GM19438 (cell line): ENCODE data around the gene ARL17B.
"Not testable (repeated sequence)": the region's sequence is repeated elsewhere in the genome, so short reads cannot be mapped to it uniquely, and the experiment has no call there.

Experiments
- ATAC-seq: cut with Tn5 transposase; IDR thresholded peaks from one replicate; pipeline ENCODE4 v1.9.1; 2021; ENCODE audit warnings: low read depth; ENCODE audit not compliant: unreplicated experiment

The ARL17B gene

DNA sequence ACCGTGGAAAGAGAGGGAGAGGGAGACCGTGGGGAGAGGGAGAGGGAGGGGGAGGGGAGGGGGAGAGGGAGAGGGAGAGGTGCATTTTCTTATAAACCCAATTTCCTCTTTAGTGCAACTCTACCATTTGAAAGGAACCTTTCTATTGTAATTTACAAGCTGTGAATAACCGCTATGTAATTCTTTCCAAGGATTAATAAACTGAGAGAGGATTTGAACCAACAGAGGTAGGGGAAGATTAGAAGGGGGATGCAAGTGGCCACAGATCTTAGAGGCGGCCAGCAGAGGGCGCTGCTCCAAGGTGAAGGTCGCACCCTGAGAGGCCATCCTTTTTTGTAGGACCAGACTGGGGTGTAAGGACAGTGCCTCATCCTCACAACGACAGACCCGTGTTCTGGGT is 107.8 kb downstream of the ARL17B start:
- ATAC-seq = not testable (repeated sequence)

DNA sequence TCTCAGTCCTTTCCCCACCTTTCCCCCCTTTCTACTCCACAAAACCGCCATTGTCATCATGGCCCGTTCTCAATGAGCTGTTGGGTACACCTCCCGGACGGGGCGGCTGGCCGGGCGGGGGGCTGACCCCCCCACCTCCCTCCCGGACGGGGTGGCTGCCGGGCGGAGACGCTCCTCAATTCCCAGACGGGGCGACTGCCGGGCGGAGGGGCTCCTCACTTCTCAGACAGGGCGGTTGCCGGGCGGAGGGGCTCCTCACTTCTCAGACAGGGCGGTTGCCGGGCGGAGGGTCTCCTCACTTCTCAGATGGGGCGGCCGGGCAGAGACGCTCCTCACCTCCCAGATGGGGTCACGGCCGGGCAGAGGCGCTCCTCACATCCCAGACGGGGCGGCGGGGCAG is 108.8 kb downstream of the ARL17B start:
- ATAC-seq = not testable (repeated sequence)

DNA sequence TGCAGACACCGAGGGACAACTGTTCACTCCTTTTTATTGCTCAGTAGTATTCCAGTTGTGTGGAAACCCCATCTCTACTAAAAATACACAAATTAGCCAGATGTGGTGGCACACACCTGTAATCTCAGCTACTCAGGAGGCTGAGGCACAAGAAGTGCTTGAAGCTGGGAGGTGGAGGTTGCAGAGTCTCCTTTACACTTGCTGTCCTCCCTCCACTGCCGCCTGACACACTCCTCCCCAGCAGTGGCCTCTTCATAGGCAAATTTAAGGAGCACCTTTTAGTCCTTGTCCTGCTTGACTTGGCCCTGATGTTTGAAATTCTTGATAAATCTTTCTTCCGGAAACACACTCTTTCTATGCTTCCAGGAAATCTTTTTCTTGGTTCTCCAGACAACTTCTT is 112.4 kb downstream of the ARL17B start:
- not testable (repeated sequence) for ATAC-seq

DNA sequence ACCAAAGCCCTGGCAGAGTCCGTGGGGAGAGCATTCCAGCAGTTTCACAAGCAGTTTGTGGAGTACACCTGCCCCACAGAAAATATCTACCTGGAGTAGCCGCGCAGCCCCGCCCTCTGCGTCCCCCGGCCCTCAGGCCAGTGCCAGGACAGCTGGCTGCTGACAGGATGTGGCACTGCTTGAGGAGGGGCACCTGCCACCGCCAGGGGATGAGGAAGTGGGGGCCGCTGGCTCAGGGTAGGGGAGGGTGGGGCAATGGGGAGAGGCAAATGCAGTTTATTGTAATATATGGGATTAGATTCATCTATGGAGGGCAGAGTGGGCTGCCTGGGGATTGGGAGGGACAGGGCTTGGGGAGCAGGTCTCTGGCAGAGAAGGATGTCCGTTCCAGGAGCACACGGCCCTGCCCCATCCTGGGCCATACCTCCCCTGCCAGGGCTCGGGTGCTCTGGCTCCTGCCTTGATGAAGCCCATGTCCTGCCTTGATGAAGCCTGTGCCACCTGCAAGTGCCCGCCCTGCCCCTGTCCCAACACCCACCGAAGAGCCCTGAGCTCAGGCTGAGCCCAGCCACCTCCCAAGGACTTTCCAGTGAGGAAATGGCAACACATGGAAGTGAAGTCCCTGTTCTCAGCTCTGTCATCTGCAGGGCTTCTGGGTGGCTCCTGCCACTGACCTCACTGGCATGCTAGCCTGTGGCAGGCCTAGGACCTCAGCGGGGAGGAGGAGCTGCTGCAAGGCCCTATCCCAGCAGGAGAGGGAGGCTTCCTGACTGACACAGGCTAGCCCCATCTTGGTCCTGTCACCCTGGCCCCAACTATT is 116.4 kb downstream of the ARL17B start:
- ATAC-seq = not testable (repeated sequence)

DNA sequence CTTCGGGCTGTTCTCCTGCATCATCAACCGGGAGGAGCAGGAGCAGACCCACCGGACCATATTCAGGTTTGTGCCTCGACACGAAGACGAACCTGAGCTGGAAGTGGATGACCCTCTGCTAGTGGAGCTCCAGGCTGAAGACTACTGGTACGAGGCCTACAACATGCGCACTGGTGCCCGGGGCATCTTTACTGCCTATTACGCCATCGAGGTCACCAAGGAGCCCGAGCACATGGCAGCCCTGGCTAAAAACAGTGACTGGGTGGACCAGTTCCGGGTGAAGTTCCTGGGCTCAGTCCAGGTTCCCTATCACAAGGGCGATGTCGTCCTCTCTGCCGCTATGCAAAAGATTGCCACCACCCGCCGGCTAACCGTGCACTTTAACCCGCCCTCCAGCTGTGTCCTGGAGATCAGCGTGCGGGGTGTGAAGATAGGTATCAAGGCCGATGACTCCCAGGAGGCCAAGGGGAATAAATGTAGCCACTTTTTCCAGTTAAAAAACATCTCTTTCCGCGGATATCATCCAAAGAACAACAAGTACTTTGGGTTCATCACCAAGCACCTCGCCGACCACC is 117.1 kb downstream of the ARL17B start:
- ATAC-seq = not testable (repeated sequence)

DNA sequence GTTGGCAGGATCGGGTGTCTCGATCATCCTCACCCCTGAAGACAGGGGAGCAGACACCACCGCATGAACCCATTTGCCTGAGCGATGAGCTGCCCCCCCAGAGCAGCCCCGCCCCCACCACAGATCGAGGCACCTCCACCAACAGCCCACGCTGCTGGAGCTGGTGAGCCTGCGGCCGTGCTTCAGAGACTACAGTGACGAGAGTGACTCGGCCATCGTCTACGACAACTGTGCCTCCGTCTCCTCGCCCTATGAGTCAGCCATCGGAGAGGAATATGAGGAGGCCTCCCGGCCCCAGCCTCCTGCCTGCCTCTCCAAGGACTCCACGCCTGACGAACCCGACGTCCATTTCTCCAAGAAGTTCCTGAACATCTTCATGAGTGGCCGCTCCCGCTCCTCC is 117.6 kb downstream of the ARL17B start:
- not testable (repeated sequence) for ATAC-seq

DNA sequence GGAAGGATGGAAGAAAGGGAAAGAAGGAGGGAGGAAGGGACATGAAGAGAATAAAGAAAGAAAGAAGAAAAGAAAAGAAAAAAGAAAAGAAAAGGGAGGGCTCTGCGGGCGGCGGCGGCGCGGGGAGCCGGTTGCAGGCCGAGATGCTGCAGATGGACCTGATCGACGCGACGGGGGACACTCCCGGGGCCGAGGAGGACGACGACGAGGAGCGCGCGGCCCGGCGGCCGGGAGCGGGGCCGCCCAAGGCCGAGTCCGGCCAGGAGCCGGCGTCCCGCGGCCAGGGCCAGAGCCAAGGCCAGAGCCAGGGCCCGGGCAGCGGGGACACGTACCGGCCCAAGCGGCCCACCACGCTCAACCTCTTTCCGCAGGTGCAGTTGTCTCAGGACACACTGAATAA is 118.1 kb downstream of the ARL17B start:
- ATAC-seq = not testable (repeated sequence)

DNA sequence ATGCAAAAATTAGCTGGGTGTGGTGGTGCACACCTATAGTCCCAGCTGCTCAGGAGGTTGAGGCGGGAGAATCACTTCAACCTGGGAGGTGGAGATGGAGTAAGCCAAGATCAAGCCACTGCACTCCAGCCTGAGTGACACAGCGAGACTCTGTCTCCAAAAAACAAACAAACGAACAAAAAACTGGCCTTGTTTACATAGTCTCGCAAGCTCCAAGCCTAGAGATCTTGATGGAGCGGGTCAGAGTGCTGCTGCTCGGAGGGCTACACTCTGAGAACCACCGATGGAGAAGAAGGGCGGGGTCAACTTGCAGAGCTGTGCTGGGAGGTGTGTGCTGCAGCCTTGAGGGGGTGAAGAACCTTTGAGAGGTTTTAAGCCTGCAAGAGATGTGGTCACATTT is 130.2 kb downstream of the ARL17B start:
- not testable (repeated sequence) for ATAC-seq

DNA sequence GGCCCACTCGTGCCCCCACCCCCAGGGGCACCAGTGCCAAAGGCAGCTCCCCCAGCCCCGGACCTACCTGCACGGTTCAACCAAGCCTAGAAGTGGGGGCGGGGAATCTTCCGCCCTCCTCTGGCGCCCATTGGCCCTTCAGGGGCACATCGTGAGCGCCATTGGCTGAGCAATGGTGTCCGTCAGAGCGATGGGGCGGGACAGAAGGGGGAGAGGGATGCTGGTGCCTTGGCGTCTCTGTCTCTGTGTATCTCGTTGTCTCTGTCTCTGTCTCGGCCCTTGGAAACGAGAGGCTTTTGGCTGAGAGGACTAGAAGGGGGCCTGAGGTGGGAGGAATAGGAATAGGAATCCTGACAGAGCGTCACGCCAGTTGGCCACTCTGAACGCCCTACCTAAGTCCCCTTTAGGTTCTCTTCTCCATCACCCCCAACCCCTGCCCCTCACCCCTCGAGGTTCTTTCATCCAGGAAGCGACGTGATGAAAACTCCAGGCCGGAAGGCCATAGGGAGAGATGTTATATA is 136.2 kb downstream of the ARL17B start:
- ATAC-seq = peak; percentile 99

DNA sequence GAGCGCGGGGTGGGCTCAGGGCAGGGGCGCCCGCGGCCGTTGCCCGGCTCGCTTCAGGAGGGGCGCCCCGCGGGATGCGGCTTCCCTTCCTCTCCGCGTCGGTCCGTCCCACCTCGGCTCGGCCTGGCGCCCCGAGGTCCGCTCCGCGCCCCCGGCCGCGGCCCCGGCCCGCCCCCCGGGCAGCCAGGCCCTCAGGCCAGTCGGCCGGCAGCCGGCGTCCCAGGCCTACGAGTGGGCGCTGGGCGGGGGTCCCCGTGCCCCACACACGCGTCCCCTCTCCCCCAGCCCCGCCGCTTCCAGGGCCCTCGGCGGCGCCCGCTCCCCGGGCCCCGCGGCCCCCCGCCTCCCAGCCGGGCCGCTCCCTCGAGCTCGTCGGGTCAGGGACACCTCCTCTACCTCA is 136.7 kb downstream of the ARL17B start:
- peak; percentile 43 for ATAC-seq
